ENCODE results near the gene HDAC4.

The HDAC4 gene

DNA sequence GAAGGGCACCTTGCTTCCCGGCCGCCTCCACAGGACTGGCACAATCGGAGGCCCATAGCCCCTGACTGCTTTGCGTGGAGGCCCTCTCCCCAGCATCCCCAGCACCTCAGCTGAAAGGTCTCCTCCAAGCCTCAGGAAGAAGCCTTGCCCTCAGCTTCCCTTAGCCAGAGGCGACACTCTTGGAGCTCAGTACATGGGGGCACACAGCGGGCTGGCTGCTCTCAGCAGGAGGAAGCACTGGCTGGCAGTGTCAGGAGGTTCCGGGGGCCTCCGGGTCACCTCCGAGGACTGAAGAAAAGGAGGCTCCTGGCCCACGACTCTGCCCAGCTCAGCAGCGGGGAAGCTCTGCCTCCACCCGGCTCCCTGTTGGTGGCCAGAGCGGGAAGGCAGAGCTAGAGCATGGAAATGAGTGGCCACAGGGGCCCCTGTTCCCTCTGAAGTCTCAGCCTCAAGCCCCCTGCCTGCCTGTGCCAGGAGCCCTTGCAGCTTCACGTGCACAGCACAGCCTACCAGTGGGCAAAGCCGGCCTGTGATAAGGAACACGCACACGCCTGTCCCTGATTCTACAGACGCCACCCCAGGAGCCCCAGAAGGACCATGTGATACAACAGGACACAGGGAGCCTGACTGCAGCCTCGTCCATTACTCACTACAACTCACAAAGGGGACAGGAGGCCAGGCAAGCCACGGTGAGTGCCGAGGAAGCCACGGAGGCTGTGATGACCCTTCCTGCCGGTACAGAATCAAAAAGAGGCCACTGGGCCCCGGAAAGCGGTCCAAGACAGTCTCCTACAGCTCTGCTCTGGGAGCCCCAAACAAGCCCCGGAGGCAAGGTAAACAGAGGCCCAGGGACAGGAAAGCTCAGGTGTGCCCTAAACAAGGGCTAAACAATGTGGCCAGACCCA, 15.5 kb downstream of the HDAC4 start:
- TF ChIP-seq ZIC2 (tag by site-specific recombination; IDR thresholded peaks at IDR 0.05), result peak; percentile 51; the same call in 1 of the 2 replicates
- no peak for TF ChIP-seq ZNF138 (tag by site-specific recombination; IDR thresholded peaks at IDR 0.05; ENCODE audit: borderline replicate concordance)
- TF ChIP-seq ZNF561 (tag by site-specific recombination; IDR thresholded peaks at IDR 0.05; ENCODE audit: borderline replicate concordance), result no peak
- TF ChIP-seq ZBTB8A (tag by site-specific recombination; IDR thresholded peaks at IDR 0.05), result no peak
- TF ChIP-seq ZNF501 (tag by site-specific recombination; IDR thresholded peaks at IDR 0.05), result no peak
- Histone ChIP-seq H3K36me3 (ENCODE audit: control insufficient read depth in 2 of 2, insufficient read depth in 1 of 2, low read length in 2 of 2) (no peaks in the 10 kb centered on the region), H3K27ac (ENCODE audit: extremely low read depth, low read depth, low read length) (no peak overlapping the region), H3K4me1 (ENCODE audit: control insufficient read depth, insufficient read depth, low read length) (no peaks in the 10 kb centered on the region), H3K9me3 (ENCODE audit: control insufficient read depth, insufficient read depth, low read depth, low read length) (no peaks in the 10 kb centered on the region), H3K4me3 (ENCODE audit: low read depth, low read length) (no peak overlapping the region)
- ChIA-PET CTCF (interaction anchor here (0.6 kb wide), 1 partner anchor 27 kb away, joined by 3 read pairs; no protein-coding TSS in a partner anchor), POLR2A (no interaction called here)

DNA sequence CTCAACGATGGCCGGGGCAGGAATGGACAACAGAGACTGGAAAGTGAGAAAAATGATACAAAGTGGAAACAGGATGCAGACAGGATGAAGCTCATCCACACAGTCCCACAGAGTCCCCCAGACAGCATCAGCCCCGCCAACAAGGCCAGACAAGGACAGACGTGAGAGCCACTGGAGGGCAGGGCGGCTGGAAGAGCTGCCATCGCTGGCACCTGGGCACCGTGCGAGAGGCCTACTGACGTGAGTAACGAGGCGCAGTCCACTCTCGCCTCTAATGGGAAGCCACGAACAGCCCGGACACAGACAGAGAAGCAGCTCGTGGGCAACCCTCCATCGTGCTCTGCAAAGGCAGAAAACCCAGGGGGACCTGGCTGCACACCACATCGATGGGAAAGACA, 17.1 kb downstream of the HDAC4 start:
- Histone ChIP-seq H3K27ac (ENCODE audit: extremely low read depth, low read depth, low read length) (no peak overlapping the region), H3K4me3 (ENCODE audit: low read depth, low read length) (no peak overlapping the region), H3K4me1 (ENCODE audit: control insufficient read depth, insufficient read depth, low read length) (no peaks in the 10 kb centered on the region), H3K9me3 (ENCODE audit: control insufficient read depth, insufficient read depth, low read depth, low read length) (no peaks in the 10 kb centered on the region), H3K36me3 (ENCODE audit: control insufficient read depth in 2 of 2, insufficient read depth in 1 of 2, low read length in 2 of 2) (no peaks in the 10 kb centered on the region)
- TF ChIP-seq ZNF174 (tag by site-specific recombination; IDR thresholded peaks at IDR 0.05) (no peak), ZFP69B (tag by site-specific recombination; IDR thresholded peaks at IDR 0.05) (no peak), ZNF701 (tag by site-specific recombination; IDR thresholded peaks at IDR 0.05) (no peak)
- ChIA-PET CTCF (no interaction called here), POLR2A (no interaction called here)

DNA sequence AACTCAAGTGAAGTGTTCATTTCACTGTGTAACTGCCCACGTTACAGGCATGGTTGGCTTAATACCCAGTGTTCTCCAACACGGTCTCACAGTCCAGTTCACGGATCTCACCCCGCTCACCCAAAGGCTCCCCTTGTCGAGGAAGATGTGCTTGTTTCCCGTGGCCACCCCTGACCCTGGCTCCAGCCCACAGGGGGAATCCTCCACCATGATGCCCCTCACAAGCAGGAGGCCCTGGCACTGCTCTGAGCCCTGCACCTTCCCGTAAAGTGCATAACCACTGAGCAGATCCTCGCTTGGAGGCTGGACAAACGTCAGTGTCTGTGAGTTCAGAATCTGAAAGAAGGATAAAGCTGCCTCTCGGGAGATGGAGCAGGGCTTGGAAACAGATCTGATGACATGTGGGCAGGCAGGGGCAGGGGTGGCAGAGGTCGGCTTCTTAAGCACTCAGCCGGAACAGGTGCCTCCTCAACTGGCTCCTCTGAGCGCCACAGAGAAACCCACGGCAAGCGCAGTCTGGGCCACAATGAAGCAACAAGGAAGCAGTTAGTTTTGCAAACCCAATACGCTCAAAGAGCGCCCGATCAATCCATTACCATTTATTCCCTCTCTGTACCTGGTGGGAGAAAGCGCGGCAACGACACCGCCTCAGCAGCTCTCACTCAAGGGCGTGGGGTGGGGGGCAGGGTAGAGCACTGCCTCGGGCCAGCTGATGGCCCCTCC, 17.6 kb downstream of the HDAC4 start:
- Histone ChIP-seq H3K4me1 (ENCODE audit: control insufficient read depth, insufficient read depth, low read length) (no peaks in the 10 kb centered on the region), H3K27ac (ENCODE audit: extremely low read depth, low read depth, low read length) (no peak overlapping the region), H3K36me3 (ENCODE audit: control insufficient read depth in 2 of 2, insufficient read depth in 1 of 2, low read length in 2 of 2) (no peaks in the 10 kb centered on the region), H3K4me3 (ENCODE audit: low read depth, low read length) (no peak overlapping the region), H3K9me3 (ENCODE audit: control insufficient read depth, insufficient read depth, low read depth, low read length) (no peaks in the 10 kb centered on the region)
- no peak for TF ChIP-seq GLI2 (tag by site-specific recombination; IDR thresholded peaks at IDR 0.05; ENCODE audit: borderline replicate concordance, low read depth)
- no peak for TF ChIP-seq ZFP37 (tag by site-specific recombination; IDR thresholded peaks at IDR 0.05)
- TF ChIP-seq ZNF239 (tag by site-specific recombination; IDR thresholded peaks at IDR 0.05), result no peak
- TF ChIP-seq ZNF423 (tag by site-specific recombination; IDR thresholded peaks at IDR 0.05), result no peak
- TF ChIP-seq PRDM1 (tag by site-specific recombination; IDR thresholded peaks at IDR 0.05), result no peak
- TF ChIP-seq, protein P1, sequence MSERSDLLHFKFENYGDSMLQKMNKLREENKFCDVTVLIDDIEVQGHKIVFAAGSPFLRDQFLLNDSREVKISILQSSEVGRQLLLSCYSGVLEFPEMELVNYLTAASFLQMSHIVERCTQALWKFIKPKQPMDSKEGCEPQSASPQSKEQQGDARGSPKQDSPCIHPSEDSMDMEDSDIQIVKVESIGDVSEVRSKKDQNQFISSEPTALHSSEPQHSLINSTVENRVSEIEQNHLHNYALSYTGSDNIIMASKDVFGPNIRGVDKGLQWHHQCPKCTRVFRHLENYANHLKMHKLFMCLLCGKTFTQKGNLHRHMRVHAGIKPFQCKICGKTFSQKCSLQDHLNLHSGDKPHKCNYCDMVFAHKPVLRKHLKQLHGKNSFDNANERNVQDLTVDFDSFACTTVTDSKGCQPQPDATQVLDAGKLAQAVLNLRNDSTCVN (tag by site-specific recombination; optimal IDR thresholded peaks at IDR 0.05), result no peak
- TF ChIP-seq, protein P2, sequence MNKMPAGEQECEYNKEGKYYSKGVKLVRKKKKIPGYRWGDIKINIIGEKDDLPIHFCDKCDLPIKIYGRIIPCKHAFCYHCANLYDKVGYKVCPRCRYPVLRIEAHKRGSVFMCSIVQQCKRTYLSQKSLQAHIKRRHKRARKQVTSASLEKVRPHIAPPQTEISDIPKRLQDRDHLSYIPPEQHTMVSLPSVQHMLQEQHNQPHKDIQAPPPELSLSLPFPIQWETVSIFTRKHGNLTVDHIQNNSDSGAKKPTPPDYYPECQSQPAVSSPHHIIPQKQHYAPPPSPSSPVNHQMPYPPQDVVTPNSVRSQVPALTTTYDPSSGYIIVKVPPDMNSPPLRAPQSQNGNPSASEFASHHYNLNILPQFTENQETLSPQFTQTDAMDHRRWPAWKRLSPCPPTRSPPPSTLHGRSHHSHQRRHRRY (tag by site-specific recombination; IDR thresholded peaks at IDR 0.05), result no peak
- TF ChIP-seq REPIN1 (tag by site-specific recombination; IDR thresholded peaks at IDR 0.05; ENCODE audit: low read depth), result no peak
- no peak for TF ChIP-seq ZNF670 (tag by site-specific recombination; IDR thresholded peaks at IDR 0.05; ENCODE audit: low read depth)
- no peak for TF ChIP-seq ZNF677 (tag by site-specific recombination; IDR thresholded peaks at IDR 0.05)
- no peak for TF ChIP-seq ZBTB6 (tag by site-specific recombination; IDR thresholded peaks at IDR 0.05)
- CTCF ChIA-PET, result interaction anchor here (0.6 kb wide), 1 partner anchor 240 kb away, joined by 4 read pairs; no protein-coding TSS in a partner anchor
- POLR2A ChIA-PET, result no interaction called here
